ENCODE measurements around the gene UBL3. TPM values are rescaled to one million over a fixed set of nuclear protein-coding genes. Genes with fewer than 3 reads are reported as not detected.

Gene UBL3
- total RNA-seq, 1 experiment from 2014 or later: 19.0 TPM

DNA sequence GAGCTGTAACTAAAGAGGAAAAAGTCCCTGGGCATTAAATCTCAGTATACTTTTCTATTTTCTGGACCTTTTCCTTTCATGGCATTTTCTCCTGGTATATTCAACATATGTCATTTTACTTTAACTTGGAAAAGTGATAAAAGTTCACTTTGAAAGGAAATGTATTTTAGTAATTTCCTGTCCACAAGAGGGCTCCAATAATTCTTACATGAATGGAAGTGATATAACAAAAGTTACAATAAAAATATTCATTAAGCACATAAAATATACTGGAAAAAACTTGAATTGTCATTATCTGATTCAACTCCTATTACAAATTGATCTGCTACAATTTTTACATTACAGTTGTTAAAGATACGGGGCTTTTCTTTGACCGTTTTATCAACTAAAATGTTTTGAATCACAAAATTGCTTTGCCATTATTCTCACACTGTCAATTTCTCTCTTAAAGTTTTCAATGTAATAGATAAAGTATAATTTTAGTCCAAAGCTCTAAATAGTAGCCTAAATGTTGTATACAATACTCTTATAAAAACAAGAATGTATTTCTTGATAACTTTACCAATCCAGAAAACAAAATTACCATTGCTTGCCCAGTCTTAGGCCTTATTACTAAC, 4.9 kb downstream of the UBL3 start:
- peaks cover 5% of the 10 kb centered on the region; the same call in 1 of the 2 replicates for H3K4me1 ChIP-seq (ENCODE audit: insufficient read depth, low read length)
- Mint-ChIP-seq H3K9me3 (no peaks in the 10 kb centered on the region; a peak in 1 of 5 replicates), H3K4me3 (no peak overlapping the region), H3K27ac (no peak overlapping the region), H3K36me3 (ENCODE audit: insufficient read depth in 1 of 3, low read depth in 3 of 3) (no peaks in the 10 kb centered on the region; a peak in 1 of 7 replicates), H3K4me1 (peaks cover 57 to 66% of the 10 kb centered on the region in 2 experiments), H3K27me3 (ENCODE audit: low read depth) (no peaks in the 10 kb centered on the region)
- no peak overlapping the region for H2BK20ac ChIP-seq (ENCODE audit: low read depth, low read length, poor library complexity, severe bottlenecking)
- DNase-seq: no peak
- H2BK15ac ChIP-seq (ENCODE audit: low read depth, low read length): no peak overlapping the region
- no peak overlapping the region for H2BK12ac ChIP-seq (ENCODE audit: insufficient read length, low read depth, low read length)
- no peak overlapping the region for H3K4me2 ChIP-seq (ENCODE audit: insufficient read depth, insufficient read length, low read length)
- no peak overlapping the region for H4K8ac ChIP-seq (replicated peaks; ENCODE audit: insufficient read length, low read depth, low read length)
- TF ChIP-seq, protein P1, sequence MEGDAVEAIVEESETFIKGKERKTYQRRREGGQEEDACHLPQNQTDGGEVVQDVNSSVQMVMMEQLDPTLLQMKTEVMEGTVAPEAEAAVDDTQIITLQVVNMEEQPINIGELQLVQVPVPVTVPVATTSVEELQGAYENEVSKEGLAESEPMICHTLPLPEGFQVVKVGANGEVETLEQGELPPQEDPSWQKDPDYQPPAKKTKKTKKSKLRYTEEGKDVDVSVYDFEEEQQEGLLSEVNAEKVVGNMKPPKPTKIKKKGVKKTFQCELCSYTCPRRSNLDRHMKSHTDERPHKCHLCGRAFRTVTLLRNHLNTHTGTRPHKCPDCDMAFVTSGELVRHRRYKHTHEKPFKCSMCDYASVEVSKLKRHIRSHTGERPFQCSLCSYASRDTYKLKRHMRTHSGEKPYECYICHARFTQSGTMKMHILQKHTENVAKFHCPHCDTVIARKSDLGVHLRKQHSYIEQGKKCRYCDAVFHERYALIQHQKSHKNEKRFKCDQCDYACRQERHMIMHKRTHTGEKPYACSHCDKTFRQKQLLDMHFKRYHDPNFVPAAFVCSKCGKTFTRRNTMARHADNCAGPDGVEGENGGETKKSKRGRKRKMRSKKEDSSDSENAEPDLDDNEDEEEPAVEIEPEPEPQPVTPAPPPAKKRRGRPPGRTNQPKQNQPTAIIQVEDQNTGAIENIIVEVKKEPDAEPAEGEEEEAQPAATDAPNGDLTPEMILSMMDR (conservative IDR thresholded peaks at IDR 0.05): peak; percentile 41; the same call in 2 of the 3 replicates
- no CpG with 5 or more reads among the region's 2 CpGs for WGBS (ENCODE audit: extremely low coverage, insufficient read length, low lambda C conversion rate)
- H3K23me2 ChIP-seq (ENCODE audit: insufficient read length, low read depth, low read length, poor library complexity, severe bottlenecking): peaks cover 12% of the 10 kb centered on the region
- H4K91ac ChIP-seq (ENCODE audit: insufficient read length, low read depth, low read length): no peak overlapping the region
- H3K79me2 ChIP-seq (ENCODE audit: insufficient read depth, low read length): peaks cover 16% of the 10 kb centered on the region; the same call in 1 of the 2 replicates
- H3K9me3 ChIP-seq (ENCODE audit: control insufficient read depth, low read depth, low read length): no peaks in the 10 kb centered on the region
- no peak overlapping the region for H3K56ac ChIP-seq (ENCODE audit: insufficient read length, low read depth, low read length)
- H4K20me1 ChIP-seq (ENCODE audit: control insufficient read depth, insufficient read depth, insufficient read length): no peaks in the 10 kb centered on the region
- H3K27ac ChIP-seq (ENCODE audit: insufficient read length, low read depth, low read length): no peak overlapping the region
- H4K5ac ChIP-seq (ENCODE audit: insufficient read length, low read depth, low read length): no peak overlapping the region
- H2BK120ac ChIP-seq (ENCODE audit: low read depth, low read length, poor library complexity, severe bottlenecking): no peak overlapping the region
- H3K23ac ChIP-seq (ENCODE audit: insufficient read length, low read depth, low read length): no peak overlapping the region
- H3K27me3 ChIP-seq (ENCODE audit: insufficient read depth, low read length): no peaks in the 10 kb centered on the region
- no peak overlapping the region for H2BK5ac ChIP-seq (ENCODE audit: insufficient read length, low read length)
- no peaks in the 10 kb centered on the region for H3K79me1 ChIP-seq (ENCODE audit: insufficient read depth, low read depth, low read length, poor library complexity, severe bottlenecking)
- H3K14ac ChIP-seq (ENCODE audit: insufficient read depth, low read length): no peak overlapping the region
- H3K18ac ChIP-seq (ENCODE audit: insufficient read length, low read depth, low read length): no peak overlapping the region
- no peak overlapping the region for H2AFZ ChIP-seq (ENCODE audit: low read length)
- no peak overlapping the region for H3T11ph ChIP-seq (ENCODE audit: low read length)
- no peak overlapping the region for H2AK5ac ChIP-seq (ENCODE audit: insufficient read length, low read length)
- no peak overlapping the region for H3K9ac ChIP-seq (ENCODE audit: extremely low read depth, insufficient read length, low read length)
- H3K4ac ChIP-seq (ENCODE audit: low read depth, low read length): no peak overlapping the region
